K562 (cell line): ENCODE measurements around the gene NRN1L. TPM values are rescaled to one million over a fixed set of nuclear protein-coding genes. Genes with fewer than 3 reads are reported as not detected.

Experiments
- BRF1 ChIP-seq: IDR thresholded peaks from 3 replicates; pipeline ENCODE4 v1.6.1; 2011; ENCODE audit warnings: borderline replicate concordance, mild to moderate bottlenecking; ENCODE audit not compliant: insufficient read length; ENCODE audit errors: extremely low read depth
- CBFA2T2 ChIP-seq: fragments of 450-650 bp; conservative IDR thresholded peaks from 2 replicates; pipeline ENCODE4 v1.6.1; 2017; ENCODE audit warnings: mild to moderate bottlenecking
- CHD7 ChIP-seq: fragments of 200-600 bp; sonication (generic); IDR thresholded peaks from one replicate; pipeline ENCODE4 v1.6.1; 2012; ENCODE audit warnings: mild to moderate bottlenecking, low read depth, low read length, inconsistent platforms
- KDM4B ChIP-seq, 2 experiments: fragments of 450-650 bp in 1 of 2; sonication (generic) in 1 of 2; IDR thresholded peaks; 2 replicates each; pipeline ENCODE4 v1.6.1; 2016 to 2017; ENCODE audit warnings: borderline replicate concordance in 2 of 2, antibody characterized with exemption in 1 of 2, low read depth in 1 of 2, mild to moderate bottlenecking in 1 of 2
- MED1 ChIP-seq: sonication (generic); formaldehyde crosslinking; IDR thresholded peaks from 2 replicates; pipeline ENCODE4 v1.8.1; 2023; ENCODE audit warnings: missing genetic modification reagents, borderline replicate concordance
- MXI1 ChIP-seq: IDR thresholded peaks from 2 replicates; pipeline ENCODE4 v1.6.1; 2011; ENCODE audit warnings: low read depth, mild to moderate bottlenecking, improper control_type of control experiment, low read length
- SETDB1 ChIP-seq: IDR thresholded peaks from one replicate; pipeline ENCODE4 v1.6.1; 2012; ENCODE audit warnings: low read length, control low read depth, inconsistent platforms
- SREBF2 ChIP-seq: sonication (generic); formaldehyde crosslinking; IDR thresholded peaks from 2 replicates; pipeline ENCODE4 v1.4.0; 2020; ENCODE audit warnings: mild to moderate bottlenecking, missing genetic modification reagents
- TBL1XR1 ChIP-seq, 2 experiments: IDR thresholded peaks; 2 replicates each; pipeline ENCODE4 v1.6.1; 2012; ENCODE audit warnings: improper control_type of control experiment in 2 of 2, low read length in 2 of 2, mild to moderate bottlenecking in 1 of 2
- TFAP4 ChIP-seq: sonication (generic); formaldehyde crosslinking; IDR thresholded peaks from 2 replicates; pipeline ENCODE4 v1.8.0; 2022; ENCODE audit warnings: missing genetic modification reagents, mild to moderate bottlenecking, moderate library complexity, borderline replicate concordance
- ZNF347 ChIP-seq: fragments of 450-650 bp; formaldehyde crosslinking; IDR thresholded peaks from 2 replicates; pipeline ENCODE4 v1.4.0; 2020; ENCODE audit warnings: low read depth, mild to moderate bottlenecking, moderate library complexity
- polyA plus RNA-seq, 8 experiments: library from polyadenylated mRNA; depleted of rRNA in 4 of 8; stranded (reverse) in 5 of 8; unstranded in 3 of 8; fragments of >200 nt; fragmentation: Nextera tagmentation in 2 of 8; fragmentation: Illumina TruSeq in 1 of 8; extraction: Ambion mirVana in 2 of 8; extraction: Trizol in 1 of 8; gene quantifications; 2 replicates each; pipeline versions ENCODE4 v1.2.1 to v1.2.3, GENCODE V29; 2011 to 2014; ENCODE audit warnings: inconsistent platforms in 1 of 8, missing spikeins in 1 of 8
- total RNA-seq, 7 experiments: library from RNA; depleted of rRNA in 6 of 7; stranded (reverse); fragments of >200 nt in 6 of 7; fragmentation: Illumina TruSeq in 2 of 7; extraction: Trizol in 2 of 7; gene quantifications; 2 replicates each; pipeline versions ENCODE4 v1.2.1 to v1.2.3, GENCODE V29; 2011 to 2021; ENCODE audit warnings: low replicate concordance in 1 of 7
- TF ChIP-seq, protein P1 (sequence below), 2 experiments: fragments of 200-800 bp in 1 of 2; sonication (Bioruptor generic) in 1 of 2; sonication (generic) in 1 of 2; formaldehyde crosslinking in 1 of 2; IDR thresholded peaks in 1 of 2; conservative IDR thresholded peaks in 1 of 2; 2 replicates each; pipeline versions ENCODE4 v1.5.0 to v1.6.1; 2016 to 2020; ENCODE audit warnings: missing compliant biosample characterization in 1 of 2, missing genetic modification characterization in 1 of 2, missing genetic modification reagents in 1 of 2

NRN1L gene
- total and polyA plus RNA-seq, 9 of the 15 experiments (the other 6 are each of a cell fraction or from before 2014, with no cell fraction given): 0.22 to 0.86 (median 0.61) TPM; not detected in 5

- no peak for TF ChIP-seq ZNF347 (CRISPR knock-in tag)
- TF ChIP-seq CHD7: no peak
- no peak for TF ChIP-seq SETDB1
- peak; percentile 92 for TF ChIP-seq MXI1
- no peak for TF ChIP-seq TBL1XR1 (IDR thresholded peaks at IDR 0.05; ENCODE audit: low read length in 2 of 2)
- no peak for TF ChIP-seq SREBF2
- TF ChIP-seq, protein P1, sequence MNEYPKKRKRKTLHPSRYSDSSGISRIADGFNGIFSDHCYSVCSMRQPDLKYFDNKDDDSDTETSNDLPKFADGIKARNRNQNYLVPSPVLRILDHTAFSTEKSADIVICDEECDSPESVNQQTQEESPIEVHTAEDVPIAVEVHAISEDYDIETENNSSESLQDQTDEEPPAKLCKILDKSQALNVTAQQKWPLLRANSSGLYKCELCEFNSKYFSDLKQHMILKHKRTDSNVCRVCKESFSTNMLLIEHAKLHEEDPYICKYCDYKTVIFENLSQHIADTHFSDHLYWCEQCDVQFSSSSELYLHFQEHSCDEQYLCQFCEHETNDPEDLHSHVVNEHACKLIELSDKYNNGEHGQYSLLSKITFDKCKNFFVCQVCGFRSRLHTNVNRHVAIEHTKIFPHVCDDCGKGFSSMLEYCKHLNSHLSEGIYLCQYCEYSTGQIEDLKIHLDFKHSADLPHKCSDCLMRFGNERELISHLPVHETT (CRISPR knock-in tag; conservative IDR thresholded peaks at IDR 0.05 in 1 of 2, IDR thresholded peaks at IDR 0.05 in 1 of 2): no peak; a peak in 1 of 4 replicates
- TF ChIP-seq BRF1: no peak
- no peak for TF ChIP-seq MED1 (CRISPR knock-in tag)
- no peak for TF ChIP-seq KDM4B (IDR thresholded peaks at IDR 0.05; ENCODE audit: borderline replicate concordance in 2 of 2, low read depth in 1 of 2)
- peak; percentile 76 for TF ChIP-seq TFAP4 (CRISPR knock-in tag)
- peak; percentile 30 for TF ChIP-seq CBFA2T2
Measured at GRCh38 chr16:67857547-67858233, 27.0 kb upstream of the NRN1L start (continued).
